HEK293T (cell line): Measurements from ENCODE around the gene CHMP6.

Experiments used
- FOXA1 ChIP-seq: fragments of 450-650 bp; IDR thresholded peaks from 2 replicates; pipeline ENCODE4 v1.6.1; 2016; ENCODE audit warnings: mild to moderate bottlenecking
- FOXM1 ChIP-seq: fragments of 450-650 bp; IDR thresholded peaks from 2 replicates; pipeline ENCODE4 v1.6.1; 2017; ENCODE audit warnings: mild to moderate bottlenecking, borderline replicate concordance
- NFRKB ChIP-seq: fragments of 450-650 bp; IDR thresholded peaks from 2 replicates; pipeline ENCODE4 v1.6.1; 2016; ENCODE audit warnings: mild to moderate bottlenecking, moderate library complexity
- SUZ12 ChIP-seq: fragments of 450-650 bp; IDR thresholded peaks from 2 replicates; pipeline ENCODE4 v1.6.1; 2016; ENCODE audit warnings: mild to moderate bottlenecking
- TARDBP ChIP-seq: fragments of 450-650 bp; IDR thresholded peaks from 2 replicates; pipeline ENCODE4 v1.6.1; 2016
- ZNF384 ChIP-seq: fragments of 450-650 bp; IDR thresholded peaks from 2 replicates; pipeline ENCODE4 v1.6.1; 2016

DNA sequence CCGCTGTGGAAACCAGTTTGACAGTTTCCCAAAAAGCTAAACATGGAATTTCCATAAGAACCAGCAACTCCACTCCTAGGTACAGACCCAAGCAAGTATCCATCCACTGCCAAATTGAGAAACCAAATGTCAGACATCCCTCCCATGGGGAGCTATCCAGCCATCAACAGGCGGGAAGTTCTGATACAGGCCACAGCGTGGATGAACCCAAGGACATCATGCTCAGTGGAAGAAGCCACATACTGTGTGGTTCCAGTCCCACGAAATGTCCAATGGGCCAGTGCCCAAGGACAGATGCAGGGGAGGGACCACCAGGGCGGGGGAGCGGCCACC, 30.7 kb downstream of the CHMP6 start:
- TF ChIP-seq TARDBP (no peak), FOXM1 (no peak), FOXA1 (no peak), SUZ12 (no peak), ZNF384 (no peak), NFRKB (no peak)
